Activated CD8-positive, alpha-beta T cell treated with anti-CD3 and anti-CD28 coated beads for 36 hours (primary cell): ENCODE measurements around the gene POLE3. TPM values are rescaled to one million over a fixed set of nuclear protein-coding genes. Genes with fewer than 3 reads are reported as not detected.

Experiments
- ATAC-seq: fragments of 200-7000 bp; cut with Tn5 transposase; one replicate; pipeline ENCODE4 v1.10.0; 2021; ENCODE audit warnings: mild to moderate bottlenecking, moderate library complexity
- CTCF ChIA-PET: fragments of 350-600 bp; sonication (Branson Sonifier 250); formaldehyde crosslinking; loops from one replicate; lab custom pipeline; 2021; ENCODE audit warnings: antibody characterized with exemption; lab: Charles Lee
- POLR2A ChIA-PET: fragments of 350-600 bp; sonication (Branson Sonifier 250); formaldehyde crosslinking; loops from one replicate; lab custom pipeline; 2021; ENCODE audit warnings: antibody characterized with exemption; lab: Charles Lee
- DNase-seq: peaks from one replicate; pipeline ENCODE4 v3.0.0-alpha.2; 2020
- H3K27ac Mint-ChIP-seq: one replicate; pipeline ENCODE4 v1.8.0; 2021; ENCODE audit warnings: mild to moderate bottlenecking, mixed read lengths
- H3K27me3 Mint-ChIP-seq: one replicate; pipeline ENCODE4 v1.8.0; 2021; ENCODE audit warnings: mixed read lengths
- H3K36me3 Mint-ChIP-seq: one replicate; pipeline ENCODE4 v1.8.0; 2021; ENCODE audit warnings: low read depth, mixed read lengths
- H3K4me1 Mint-ChIP-seq: one replicate; pipeline ENCODE4 v1.8.0; 2021; ENCODE audit warnings: low read depth, mixed read lengths
- H3K4me3 Mint-ChIP-seq: one replicate; pipeline ENCODE4 v1.8.0; 2021; ENCODE audit warnings: mild to moderate bottlenecking, moderate library complexity, mixed read lengths
- H3K9me3 Mint-ChIP-seq: one replicate; pipeline ENCODE4 v1.8.0; 2021; ENCODE audit warnings: mixed read lengths
- intact Hi-C: fragments of 100-400 bp; cut with micrococcal nuclease; formaldehyde crosslinking; loops from one replicate; pipeline ENCODE4 v1.10.0; 2022
- total RNA-seq, 2 experiments: library from RNA; stranded (reverse); gene quantifications; one replicate each; pipeline ENCODE4 v1.2.3, GENCODE V29; 2021
- TF ChIP-seq, protein P1 (sequence below): fragments of 200-600 bp; IDR thresholded peaks from one replicate; pipeline ENCODE4 v1.8.0; 2022; ENCODE audit warnings: antibody characterized with exemption, mild to moderate bottlenecking

Gene POLE3, protein sequence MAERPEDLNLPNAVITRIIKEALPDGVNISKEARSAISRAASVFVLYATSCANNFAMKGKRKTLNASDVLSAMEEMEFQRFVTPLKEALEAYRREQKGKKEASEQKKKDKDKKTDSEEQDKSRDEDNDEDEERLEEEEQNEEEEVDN
- 10 to 100 TPM; 49.0 to 50.9 TPM for total RNA-seq

DNA sequence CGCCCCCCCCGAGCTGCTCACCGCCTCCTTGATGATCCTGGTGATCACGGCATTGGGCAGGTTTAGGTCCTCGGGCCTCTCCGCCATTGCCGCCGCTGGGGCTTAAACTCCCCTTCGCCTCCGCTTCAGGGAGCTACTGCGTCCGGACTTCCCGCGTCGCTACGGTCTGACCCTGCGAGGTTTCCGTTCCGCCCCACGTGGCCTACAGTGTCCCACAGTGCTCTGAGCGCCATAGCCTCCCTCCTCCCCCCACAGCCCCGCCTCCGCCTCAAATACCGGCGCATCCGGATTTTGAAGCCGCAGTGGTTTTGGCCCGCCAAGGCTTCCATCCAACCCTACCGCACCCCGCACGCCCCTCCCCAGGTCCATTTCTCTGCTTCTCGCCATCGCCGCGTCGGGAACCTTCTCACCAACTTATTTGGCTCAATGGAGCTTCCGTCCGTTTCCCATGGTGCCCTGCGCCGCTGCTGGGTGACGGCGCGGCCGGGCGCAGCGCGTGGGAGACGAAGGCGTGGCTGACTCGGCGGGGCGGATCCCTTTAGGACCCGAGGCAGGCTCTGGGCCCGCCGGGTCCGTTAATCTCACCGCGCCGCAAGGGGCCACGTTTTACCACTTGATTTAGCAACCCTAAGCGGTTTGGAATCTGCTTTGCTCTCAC is at the start of gene POLE3, which contains the start of gene C9orf43:
TSS of gene POLE3 (minus strand) at position 469 of the 658 bp plus-strand sequence. CDS start at position 87, 382 bp downstream.
TSS of gene C9orf43 (plus strand) at position 541 of the 658 bp plus-strand sequence. CDS start 2,747 bp downstream, outside the sequence.
- ChIA-PET POLR2A (interaction anchor here (0.8 to 4.9 kb wide), 20 partner anchors 9 to 210 kb away, joined by 3 to 45 read pairs (median 4); partner anchors contain the start of genes ALAD, BSPRY, CDC26 and PRPF4), CTCF (interaction anchor here (1.0 to 7.0 kb wide), 11 partner anchors 9 to 248 kb away, joined by 3 to 49 read pairs (median 3); partner anchors contain the start of genes ALAD, CDC26 and PRPF4)
- H3K27ac Mint-ChIP-seq, result peak within 1 kb of the TSS; percentile 99
- TF ChIP-seq, protein P1, sequence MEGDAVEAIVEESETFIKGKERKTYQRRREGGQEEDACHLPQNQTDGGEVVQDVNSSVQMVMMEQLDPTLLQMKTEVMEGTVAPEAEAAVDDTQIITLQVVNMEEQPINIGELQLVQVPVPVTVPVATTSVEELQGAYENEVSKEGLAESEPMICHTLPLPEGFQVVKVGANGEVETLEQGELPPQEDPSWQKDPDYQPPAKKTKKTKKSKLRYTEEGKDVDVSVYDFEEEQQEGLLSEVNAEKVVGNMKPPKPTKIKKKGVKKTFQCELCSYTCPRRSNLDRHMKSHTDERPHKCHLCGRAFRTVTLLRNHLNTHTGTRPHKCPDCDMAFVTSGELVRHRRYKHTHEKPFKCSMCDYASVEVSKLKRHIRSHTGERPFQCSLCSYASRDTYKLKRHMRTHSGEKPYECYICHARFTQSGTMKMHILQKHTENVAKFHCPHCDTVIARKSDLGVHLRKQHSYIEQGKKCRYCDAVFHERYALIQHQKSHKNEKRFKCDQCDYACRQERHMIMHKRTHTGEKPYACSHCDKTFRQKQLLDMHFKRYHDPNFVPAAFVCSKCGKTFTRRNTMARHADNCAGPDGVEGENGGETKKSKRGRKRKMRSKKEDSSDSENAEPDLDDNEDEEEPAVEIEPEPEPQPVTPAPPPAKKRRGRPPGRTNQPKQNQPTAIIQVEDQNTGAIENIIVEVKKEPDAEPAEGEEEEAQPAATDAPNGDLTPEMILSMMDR, result no peak
- peaks cover 32% of the 10 kb centered on the region for H3K36me3 Mint-ChIP-seq
- H3K4me3 Mint-ChIP-seq, result peak within 1 kb of the TSS; percentile 86
- H3K4me1 Mint-ChIP-seq, result peaks cover 32% of the 10 kb centered on the region
- H3K9me3 Mint-ChIP-seq, result no peaks in the 10 kb centered on the region
- intact Hi-C loops, result no loop called here
- no peaks in the 10 kb centered on the region for H3K27me3 Mint-ChIP-seq
- DNase-seq (peak; percentile 98), ATAC-seq (peak; percentile 92)

DNA sequence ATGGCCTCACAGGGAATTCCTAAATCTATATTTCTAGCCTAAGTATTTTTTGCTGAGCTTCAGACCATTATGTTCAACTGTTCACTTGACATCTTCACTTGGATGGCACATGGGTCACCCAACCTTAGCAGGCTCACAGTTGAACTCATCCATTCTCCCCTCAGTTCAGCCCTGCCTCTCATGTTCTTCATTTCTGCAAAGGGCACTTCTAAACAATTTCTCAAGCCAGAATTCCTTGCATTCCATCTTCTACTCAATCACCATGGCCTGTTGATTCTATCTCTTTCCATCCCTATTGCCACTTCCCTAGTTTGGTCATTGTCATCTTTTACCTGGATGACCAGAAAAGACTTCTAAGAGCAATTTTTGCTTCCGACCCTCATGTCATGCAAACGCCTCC is 45.8 kb upstream of the POLE3 start:
- ChIA-PET CTCF (interaction anchor here (2.9 to 3.4 kb wide), 2 partner anchors 10 to 200 kb away, joined by 22 to 45 read pairs; no protein-coding TSS in a partner anchor), POLR2A (no interaction called here)
- H3K4me3 Mint-ChIP-seq, result no peak overlapping the region
- DNase-seq, result no peak
- no peaks in the 10 kb centered on the region for H3K9me3 Mint-ChIP-seq
- TF ChIP-seq, protein P1, result no peak
- no peaks in the 10 kb centered on the region for H3K36me3 Mint-ChIP-seq
- H3K4me1 Mint-ChIP-seq, result peaks cover 8% of the 10 kb centered on the region
- intact Hi-C loops, result no loop called here
- ATAC-seq, result no peak
- H3K27me3 Mint-ChIP-seq, result no peaks in the 10 kb centered on the region
- no peak overlapping the region for H3K27ac Mint-ChIP-seq

DNA sequence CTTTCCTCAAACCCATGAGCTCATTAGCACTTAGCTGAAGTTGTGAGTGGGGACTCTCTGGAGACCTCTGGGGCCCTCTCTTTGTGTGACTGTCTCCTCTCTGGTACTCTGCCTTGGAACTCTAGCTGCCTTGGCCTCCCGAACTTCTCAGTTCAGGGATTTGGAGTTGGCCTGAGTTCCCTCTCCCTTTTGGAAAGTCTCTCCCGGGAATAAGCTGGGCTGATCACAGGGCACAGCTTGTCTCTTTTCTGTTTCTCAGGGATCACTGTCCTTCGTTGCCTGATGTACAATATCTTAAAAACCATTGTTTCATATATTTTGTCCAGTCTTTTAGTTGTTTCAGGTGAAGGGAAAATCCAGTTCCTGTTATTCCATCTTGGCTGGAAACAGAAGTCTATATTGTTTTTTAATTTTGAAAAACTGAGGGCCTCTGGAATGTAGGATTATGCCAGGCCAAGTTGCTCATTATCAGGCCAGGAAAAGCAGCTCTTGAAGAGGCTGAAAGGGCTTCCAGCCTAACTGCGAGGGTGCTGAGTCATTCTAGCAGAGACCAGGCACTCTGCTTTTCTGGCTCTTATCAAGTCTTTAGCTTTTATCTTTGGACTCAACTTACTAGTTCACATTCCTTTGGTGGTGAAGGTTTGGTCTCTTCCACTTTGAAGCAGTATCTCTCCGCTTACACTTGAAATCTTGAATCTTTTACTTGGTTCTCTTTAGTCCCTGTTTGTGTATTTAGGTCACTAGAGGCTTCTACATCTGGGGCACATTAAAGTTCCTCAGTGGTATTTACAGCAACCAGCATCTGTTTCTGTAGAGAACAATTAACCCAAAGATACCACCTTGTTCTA is 44.7 kb upstream of the POLE3 start:
- no peak for ATAC-seq
- H3K27ac Mint-ChIP-seq, result peak overlapping the region; percentile 18
- no peaks in the 10 kb centered on the region for H3K36me3 Mint-ChIP-seq
- peak; percentile 22 for DNase-seq
- ChIA-PET CTCF (interaction anchor here (0.7 to 3.4 kb wide), 11 partner anchors 9 to 201 kb away, joined by 3 to 45 read pairs (median 4); partner anchors contain the start of gene ALAD), POLR2A (interaction anchor here (1.0 to 1.5 kb wide), 2 partner anchors 124 to 180 kb away, joined by 4 to 6 read pairs; partner anchors contain the start of genes CDC26 and PRPF4)
- no peak overlapping the region for H3K4me3 Mint-ChIP-seq
- H3K4me1 Mint-ChIP-seq, result peaks cover 8% of the 10 kb centered on the region
- H3K9me3 Mint-ChIP-seq, result no peaks in the 10 kb centered on the region
- TF ChIP-seq, protein P1, result no peak
- intact Hi-C loops, result no loop called here
- no peaks in the 10 kb centered on the region for H3K27me3 Mint-ChIP-seq

DNA sequence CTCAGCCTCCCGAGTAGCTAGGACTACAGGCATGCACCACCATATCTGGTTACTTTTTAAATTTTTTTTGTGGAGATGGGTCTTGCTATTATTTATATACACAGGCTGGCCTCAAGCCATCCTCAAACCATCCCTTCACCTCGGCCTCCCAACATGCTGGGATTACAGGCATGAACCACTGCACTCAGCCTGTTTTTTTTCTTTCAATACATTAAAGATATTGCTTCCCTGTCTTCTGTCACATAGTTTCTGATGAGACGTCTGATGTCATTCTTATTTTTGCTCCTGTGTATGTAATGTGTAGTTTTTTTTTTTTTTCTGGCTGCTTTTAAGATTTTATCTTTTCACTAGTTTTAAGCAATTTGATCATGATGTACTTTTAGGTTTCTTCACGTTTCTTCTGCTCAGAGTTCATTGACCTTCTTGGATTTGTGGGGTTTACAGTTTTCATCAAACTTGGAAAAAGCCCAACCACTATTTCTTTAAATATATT is 41.7 kb upstream of the POLE3 start:
- Mint-ChIP-seq H3K27ac (no peak overlapping the region), H3K9me3 (no peaks in the 10 kb centered on the region), H3K4me3 (no peak overlapping the region), H3K27me3 (no peaks in the 10 kb centered on the region), H3K4me1 (peaks cover 8% of the 10 kb centered on the region), H3K36me3 (no peaks in the 10 kb centered on the region)
- TF ChIP-seq, protein P1, result no peak
- intact Hi-C loops, result no loop called here
- DNase-seq (no peak), ATAC-seq (no peak)
- ChIA-PET CTCF (interaction anchor here (0.8 to 9.4 kb wide), 5 partner anchors 8 to 204 kb away, joined by 3 to 193 read pairs (median 4); no protein-coding TSS in a partner anchor), POLR2A (no interaction called here)
